GM12878 (cell line): ENCODE measurements around the gene PGAM2. TPM values are rescaled to one million over a fixed set of nuclear protein-coding genes. Genes with fewer than 3 reads are reported as not detected.

Experiments
- ATAC-seq: fragments of 200-7000 bp; cut with Tn5 transposase; 3 replicates; pipeline ENCODE4 v1.9.1; 2020; ENCODE audit warnings: mild to moderate bottlenecking, moderate library complexity
- BruUV-seq: library from RNA; stranded (reverse); fragments of 400-500 nt; replicated peaks from 2 replicates; lab custom pipeline; 2021; lab: Mats Ljungman, UMichigan
- CTCF ChIA-PET: fragments of 300-600 bp; sonication (Branson Sonifier 250); formaldehyde crosslinking; extraction: SDS; loops from one replicate; lab custom pipeline; 2021; ENCODE audit warnings: inconsistent platforms; lab: Yijun Ruan, JAX
- POLR2A ChIA-PET: fragments of 350-600 bp; formaldehyde crosslinking; extraction: SDS; loops from one replicate; lab custom pipeline; 2021; ENCODE audit warnings: inconsistent platforms; lab: Charles Lee
- RAD21 ChIA-PET: fragments of 300-600 bp; sonication (Branson Sonifier 250); formaldehyde crosslinking; loops from one replicate; lab custom pipeline; 2023; ENCODE audit warnings: antibody characterized with exemption; ENCODE audit not compliant: unreplicated experiment; lab: Charles Lee
- SMC1A ChIA-PET: fragments of 300-600 bp; sonication (Branson Sonifier 250); formaldehyde crosslinking; loops from one replicate; lab custom pipeline; 2023; ENCODE audit not compliant: unreplicated experiment, uncharacterized antibody; lab: Charles Lee
- DNase-seq: peaks from one replicate; pipeline ENCODE4 v3.0.0-alpha.2; 2011; ENCODE audit warnings: low read depth, low spot score
- FAIRE-seq: peaks from 3 replicates; lab custom pipeline; 2011; peaks lifted over from hg19 to GRCh38; lab: Jason Lieb, UNC
- H2AFZ ChIP-seq: 2 replicates; pipeline ENCODE4 v1.6.0; 2011; ENCODE audit warnings: low read depth, low read length, control low read depth; ENCODE audit not compliant: control insufficient read depth
- H3K27ac ChIP-seq: 2 replicates; pipeline ENCODE4 v1.5.1; 2011; ENCODE audit warnings: control low read depth; ENCODE audit not compliant: control insufficient read depth, insufficient read depth
- H3K27me3 ChIP-seq, 2 experiments: replicated peaks in 1 of 2; 2 replicates each; pipeline versions ENCODE4 v1.6.0 to v1.6.1; 2011; ENCODE audit warnings: low read length in 1 of 2; ENCODE audit not compliant: control insufficient read depth in 2 of 2, insufficient read depth in 2 of 2
- H3K36me3 ChIP-seq, 2 experiments: 2 replicates each; pipeline ENCODE4 v1.5.1; 2011; ENCODE audit warnings: low read length in 1 of 2; ENCODE audit not compliant: control insufficient read depth in 2 of 2, insufficient read depth in 2 of 2
- H3K4me1 ChIP-seq: 2 replicates; pipeline ENCODE4 v1.6.1; 2011; ENCODE audit warnings: mild to moderate bottlenecking, low read length, moderate library complexity, mixed read lengths; ENCODE audit not compliant: control insufficient read depth, insufficient read depth
- H3K4me2 ChIP-seq: 2 replicates; pipeline ENCODE4 v1.6.0; 2011; ENCODE audit warnings: control low read depth; ENCODE audit not compliant: control insufficient read depth, insufficient read depth
- H3K4me3 ChIP-seq: fragments of 200-600 bp; sonication (generic); 2 replicates; pipeline ENCODE4 v1.5.1; 2016
- H3K79me2 ChIP-seq: 2 replicates; pipeline ENCODE4 v1.6.0; 2011; ENCODE audit warnings: low read length; ENCODE audit not compliant: control insufficient read depth, insufficient read depth
- H3K9ac ChIP-seq: 2 replicates; pipeline ENCODE4 v1.8.0; 2011; ENCODE audit warnings: low read length, control low read depth, mixed read lengths; ENCODE audit not compliant: control insufficient read depth, insufficient read depth
- H3K9me3 ChIP-seq: replicated peaks from 3 replicates; pipeline ENCODE4 v1.5.1; 2011; ENCODE audit warnings: mild to moderate bottlenecking, low read length; ENCODE audit not compliant: control insufficient read depth, insufficient read depth
- H4K20me1 ChIP-seq: 2 replicates; pipeline ENCODE4 v1.6.0; 2011; ENCODE audit not compliant: control insufficient read depth, insufficient read depth
- BRCA1 ChIP-seq: IDR thresholded peaks from 2 replicates; pipeline ENCODE4 v1.6.1; 2011; ENCODE audit warnings: low read depth, low read length, improper control_type of control experiment
- ESRRA ChIP-seq: IDR thresholded peaks from 2 replicates; pipeline ENCODE4 v1.6.1; 2012; ENCODE audit warnings: mild to moderate bottlenecking, low read length, improper control_type of control experiment
- HSF1 ChIP-seq: fragments of 150-350 bp; IDR thresholded peaks from 2 replicates; pipeline ENCODE4 v1.6.1; 2014; ENCODE audit warnings: mild to moderate bottlenecking, low read depth, low read length
- MLLT1 ChIP-seq: fragments of 450-650 bp; IDR thresholded peaks from 2 replicates; pipeline ENCODE4 v1.6.1; 2016; ENCODE audit warnings: mild to moderate bottlenecking
- PAX5 ChIP-seq: IDR thresholded peaks from 2 replicates; pipeline ENCODE4 v1.6.1; 2011; ENCODE audit warnings: low read depth, low read length, borderline replicate concordance
- PML ChIP-seq: IDR thresholded peaks from 2 replicates; pipeline ENCODE4 v1.6.1; 2012; ENCODE audit warnings: low read length, inconsistent platforms
- RFX5 ChIP-seq: IDR thresholded peaks from 2 replicates; pipeline ENCODE4 v1.6.1; 2011; ENCODE audit warnings: low read depth, low read length, improper control_type of control experiment
- TBL1XR1 ChIP-seq: IDR thresholded peaks from 2 replicates; pipeline ENCODE4 v1.6.1; 2012; ENCODE audit warnings: low read depth, low read length, improper control_type of control experiment
- ZBTB4 ChIP-seq: fragments of 450-650 bp; formaldehyde crosslinking; IDR thresholded peaks from 2 replicates; pipeline ENCODE4 v1.4.0; 2022; ENCODE audit warnings: mild to moderate bottlenecking, moderate library complexity
- WGBS: methylation state at CpG from one replicate; pipeline ENCODE4 v1.1.6; 2016; ENCODE audit warnings: low lambda C conversion rate; ENCODE audit not compliant: insufficient replicate concordance, insufficient coverage; ENCODE audit errors: missing lambda C conversion rate; 5-methylcytosine and 5-hydroxymethylcytosine counted together
- in situ Hi-C: fragments of 300-500 bp; cut with MboI; formaldehyde crosslinking; loops from 9 replicates; pipeline ENCODE4 v1.14.3; 2018; ENCODE audit warnings: mixed read lengths
- intact Hi-C: fragments of 100-400 bp; cut with micrococcal nuclease; formaldehyde crosslinking; loops from one replicate; pipeline ENCODE4 v1.14.2; 2022; ENCODE audit not compliant: unreplicated experiment
- polyA plus RNA-seq, 11 experiments: library from polyadenylated mRNA; depleted of rRNA in 4 of 11; unstranded in 6 of 11; stranded (reverse) in 5 of 11; fragments of >200 nt; fragmentation: Nextera tagmentation in 4 of 11; fragmentation: Illumina TruSeq in 1 of 11; extraction: Ambion mirVana in 4 of 11; extraction: Trizol in 1 of 11; gene quantifications; 1 replicate in 1 of 11; 2 replicates in 10 of 11; pipeline versions ENCODE4 v1.2.1 to v1.2.3, GENCODE V29; 2011 to 2016; ENCODE audit warnings: inconsistent platforms in 2 of 11, missing spikeins in 2 of 11, low read depth in 1 of 11
- total RNA-seq, 4 experiments: library from RNA; depleted of rRNA in 3 of 4; stranded (reverse); fragments of >200 nt in 3 of 4; fragmentation: Illumina TruSeq in 1 of 4; extraction: Trizol in 1 of 4; gene quantifications; 2 replicates each; pipeline versions ENCODE4 v1.2.1 to v1.2.3, GENCODE V29; 2013 to 2021

Gene PGAM2
- total and polyA plus RNA-seq, 10 of the 15 experiments (the other 5 are each of a cell fraction or from before 2014, with no cell fraction given) = not detected

GRCh38 chr7:44107116-44107960 lies 42.0 kb upstream of the PGAM2 start:
- ATAC-seq = no peak
- Histone ChIP-seq H3K36me3 (no peaks in the 10 kb centered on the region), H3K27me3 (peaks cover 11 to 15% of the 10 kb centered on the region in 2 experiments), H3K79me2 (no peaks in the 10 kb centered on the region), H2AFZ (no peak overlapping the region), H3K9ac (no peak overlapping the region), H4K20me1 (no peaks in the 10 kb centered on the region), H3K4me1 (no peaks in the 10 kb centered on the region), H3K4me3 (no peak overlapping the region), H3K4me2 (no peak overlapping the region), H3K27ac (no peak overlapping the region), H3K9me3 (no peaks in the 10 kb centered on the region)
- in situ Hi-C loops (no loop called here), intact Hi-C loops (no loop called here)
- ChIA-PET SMC1A (no interaction called here), POLR2A (no interaction called here), CTCF (no interaction called here), RAD21 (no interaction called here)
- no TSS peak for BruUV-seq
- no peak for DNase-seq
- FAIRE-seq = no peak
- TF ChIP-seq PML (no peak), BRCA1 (no peak)
- whole genome bisulfite sequencing = 43% methylated on average over 18 of the region's 18 CpGs

- SMC1A ChIA-PET = no interaction called here
- ATAC-seq = no peak
- Histone ChIP-seq H3K9ac (no peak overlapping the region), H3K4me1 (no peaks in the 10 kb centered on the region), H3K27ac (no peak overlapping the region), H3K36me3 (no peaks in the 10 kb centered on the region), H2AFZ (no peak overlapping the region), H3K27me3 (peaks cover 11 to 15% of the 10 kb centered on the region in 2 experiments), H3K4me2 (no peak overlapping the region), H3K9me3 (no peaks in the 10 kb centered on the region), H3K79me2 (no peaks in the 10 kb centered on the region), H4K20me1 (no peaks in the 10 kb centered on the region), H3K4me3 (no peak overlapping the region)
- intact Hi-C loops (no loop called here), in situ Hi-C loops (no loop called here)
- no peak for FAIRE-seq
- BruUV-seq = no TSS peak
- POLR2A ChIA-PET = interaction anchor here (1.0 kb wide), 1 partner anchor 25 kb away, joined by 5 read pairs; no protein-coding TSS in a partner anchor
- RAD21 ChIA-PET = no interaction called here
- WGBS = 31% methylated on average over 10 of the region's 10 CpGs
- no peak for DNase-seq
- CTCF ChIA-PET = no interaction called here
- no peak for TF ChIP-seq ESRRA
- TF ChIP-seq ZBTB4 = no peak
- TF ChIP-seq RFX5 = no peak
- TF ChIP-seq PAX5 = no peak
- no peak for TF ChIP-seq MLLT1
- no peak for TF ChIP-seq HSF1
- no peak for TF ChIP-seq TBL1XR1
Observed at GRCh38 chr7:44106311-44107065, 41.1 kb upstream of the PGAM2 start.
